Astrocyte of the cerebellum (primary cell): ENCODE data around the gene EPB41L1.
"Not testable (repeated sequence)": the region's sequence is repeated elsewhere in the genome, so short reads cannot be mapped to it uniquely, and the experiment has no call there.

Experiments used
- DNase-seq: peaks from one replicate; pipeline ENCODE4 v3.0.0-alpha.2; 2011; ENCODE audit warnings: low read depth
- H3K4me3 ChIP-seq: 2 replicates; pipeline ENCODE4 v1.5.1; 2011; ENCODE audit warnings: mild to moderate bottlenecking, low read depth, low read length, moderate library complexity
- in situ Hi-C: cut with HindIII; loops from 2 replicates; pipeline ENCODE4 v1.10.0; 2017; ENCODE audit warnings: low sequenced_read_pairs
- TF ChIP-seq, protein P1 (sequence below): IDR thresholded peaks from 2 replicates; pipeline ENCODE4 v1.5.1; 2012; ENCODE audit warnings: low read length, low read depth, moderate library complexity, mild to moderate bottlenecking; ENCODE audit errors: missing control alignments

The EPB41L1 gene

DNA sequence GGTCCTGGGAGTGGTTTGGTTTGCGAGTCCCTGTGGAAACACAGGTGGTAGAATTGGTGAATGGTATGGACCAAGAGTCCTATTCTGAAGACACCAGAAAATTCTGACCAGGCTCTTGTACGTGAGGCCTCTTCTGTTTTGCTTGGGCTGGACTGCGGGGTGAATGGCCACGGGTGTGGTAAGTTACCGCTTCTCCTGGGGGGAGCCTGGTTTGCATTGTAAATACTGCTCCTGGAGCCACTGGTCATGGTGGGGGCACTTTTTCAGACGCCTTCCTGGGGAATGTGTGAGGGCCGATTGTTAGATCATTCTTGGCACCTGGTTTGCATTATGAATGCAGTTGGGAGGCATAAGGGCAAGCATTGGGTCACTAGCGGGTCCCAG, 25.4 kb upstream of the EPB41L1 start:
- no peak overlapping the region for H3K4me3 ChIP-seq
- in situ Hi-C loops: no loop called here
- TF ChIP-seq, protein P1, sequence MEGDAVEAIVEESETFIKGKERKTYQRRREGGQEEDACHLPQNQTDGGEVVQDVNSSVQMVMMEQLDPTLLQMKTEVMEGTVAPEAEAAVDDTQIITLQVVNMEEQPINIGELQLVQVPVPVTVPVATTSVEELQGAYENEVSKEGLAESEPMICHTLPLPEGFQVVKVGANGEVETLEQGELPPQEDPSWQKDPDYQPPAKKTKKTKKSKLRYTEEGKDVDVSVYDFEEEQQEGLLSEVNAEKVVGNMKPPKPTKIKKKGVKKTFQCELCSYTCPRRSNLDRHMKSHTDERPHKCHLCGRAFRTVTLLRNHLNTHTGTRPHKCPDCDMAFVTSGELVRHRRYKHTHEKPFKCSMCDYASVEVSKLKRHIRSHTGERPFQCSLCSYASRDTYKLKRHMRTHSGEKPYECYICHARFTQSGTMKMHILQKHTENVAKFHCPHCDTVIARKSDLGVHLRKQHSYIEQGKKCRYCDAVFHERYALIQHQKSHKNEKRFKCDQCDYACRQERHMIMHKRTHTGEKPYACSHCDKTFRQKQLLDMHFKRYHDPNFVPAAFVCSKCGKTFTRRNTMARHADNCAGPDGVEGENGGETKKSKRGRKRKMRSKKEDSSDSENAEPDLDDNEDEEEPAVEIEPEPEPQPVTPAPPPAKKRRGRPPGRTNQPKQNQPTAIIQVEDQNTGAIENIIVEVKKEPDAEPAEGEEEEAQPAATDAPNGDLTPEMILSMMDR: no peak
- DNase-seq: no peak

DNA sequence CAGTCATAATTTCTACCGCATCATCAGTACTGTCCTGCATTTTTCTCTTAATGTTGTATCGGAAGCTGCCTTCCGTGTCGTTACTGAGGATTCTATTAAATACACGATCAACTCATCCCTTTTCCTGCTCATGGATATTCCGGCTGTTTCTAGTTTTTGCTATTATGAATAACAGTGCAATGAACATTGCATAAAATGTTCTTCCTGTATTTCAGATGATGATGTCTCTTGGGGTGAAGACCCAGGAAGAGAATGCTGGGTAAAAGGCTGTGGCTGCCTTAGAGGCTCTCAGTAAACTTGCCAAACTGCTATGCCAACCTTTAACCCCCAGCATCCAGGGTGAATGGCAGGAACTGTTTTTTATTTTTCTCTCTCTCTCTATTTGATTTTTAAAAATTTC, 24.1 kb upstream of the EPB41L1 start:
- TF ChIP-seq, protein P1: no peak
- H3K4me3 ChIP-seq: no peak overlapping the region
- DNase-seq: no peak
- in situ Hi-C loops: no loop called here

- no peak for DNase-seq
- TF ChIP-seq, protein P1: no peak
- in situ Hi-C loops: no loop called here
- H3K4me3 ChIP-seq: no peak overlapping the region
Measured at GRCh38 chr20:36132802-36133211, 21.7 kb upstream of the EPB41L1 start.

GRCh38 chr20:36133821-36134220, 20.7 kb upstream of the EPB41L1 start:
- in situ Hi-C loops: no loop called here
- TF ChIP-seq, protein P1: no peak
- no peak for DNase-seq
- H3K4me3 ChIP-seq: no peak overlapping the region

GRCh38 chr20:36135159-36135558, 19.4 kb upstream of the EPB41L1 start:
- TF ChIP-seq, protein P1: no peak
- DNase-seq: no peak
- H3K4me3 ChIP-seq: no peak overlapping the region
- in situ Hi-C loops: no loop called here

GRCh38 chr20:36135821-36136220, 18.7 kb upstream of the EPB41L1 start:
- in situ Hi-C loops: no loop called here

DNA sequence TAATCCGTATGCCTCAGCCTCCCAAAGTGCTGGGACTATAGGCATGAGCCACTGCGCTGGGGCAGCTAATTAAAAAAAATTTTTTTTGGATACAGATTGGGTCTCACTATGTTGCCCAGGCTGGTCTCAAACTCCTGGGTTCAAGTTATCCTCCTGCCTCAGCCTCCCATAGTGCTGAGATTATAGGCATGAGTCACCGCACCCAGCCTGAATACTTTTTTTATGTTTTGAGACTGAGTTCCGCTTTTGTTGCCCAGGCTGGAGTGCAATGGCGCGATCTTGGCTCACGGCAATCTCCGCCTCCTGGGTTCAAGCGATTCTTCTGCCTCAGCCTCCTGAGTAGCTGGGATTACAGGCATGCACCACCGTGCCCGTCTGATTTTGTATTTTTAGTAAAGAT, 17.2 kb upstream of the EPB41L1 start:
- H3K4me3 ChIP-seq, DNase-seq, in situ Hi-C loops: not testable (repeated sequence)

More at GRCh38 chr20:36135821-36136220, 18.7 kb upstream of the EPB41L1 start:
- no peak overlapping the region for H3K4me3 ChIP-seq
- TF ChIP-seq, protein P1: no peak
- no peak for DNase-seq
